ENCODE measurements around the gene NBPF6. TPM values are rescaled to one million over a fixed set of nuclear protein-coding genes. Genes with fewer than 3 reads are reported as not detected.

NBPF6 gene
- polyA plus RNA-seq, 1 of the 3 experiments (the other 2 are of a cell fraction): not detected

DNA sequence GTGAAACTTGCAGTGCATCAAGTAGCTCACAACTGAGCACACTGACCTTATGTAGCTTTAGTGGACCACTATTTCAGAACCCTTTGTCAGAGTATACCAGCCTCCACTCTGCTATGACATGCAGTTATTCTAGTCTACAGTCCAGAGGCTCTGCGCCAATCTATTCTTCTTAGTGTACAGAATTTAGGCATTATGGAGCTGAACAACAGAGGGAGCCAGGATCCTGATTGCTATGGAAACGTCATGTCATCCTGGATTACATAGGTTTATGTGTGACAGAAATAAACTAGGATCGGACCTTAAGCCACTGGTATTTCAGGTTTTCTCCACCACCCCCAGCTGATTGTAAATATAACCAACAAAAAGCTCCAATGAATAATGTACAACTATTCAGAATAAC, 61.6 kb downstream of the NBPF6 start:
- Histone ChIP-seq H3K9me2 (no peaks in the 10 kb centered on the region), H3K4me3 (ENCODE audit: low read depth in 2 of 2, low read length in 1 of 2) (no peak overlapping the region), H3K9me3 (no peaks in the 10 kb centered on the region), H4K20me1 (ENCODE audit: insufficient read depth) (no peaks in the 10 kb centered on the region), H3K27me3 (ENCODE audit: insufficient read depth) (no peaks in the 10 kb centered on the region), H3F3A (replicated peaks; ENCODE audit: insufficient read depth) (no peaks in the 10 kb centered on the region), H3K9ac (no peak overlapping the region), H3K36me3 (replicated peaks in 1 of 2; ENCODE audit: control insufficient read depth in 1 of 2, insufficient read depth in 2 of 2, low read length in 1 of 2) (no peaks in the 10 kb centered on the region), H2AFZ (ENCODE audit: low read depth) (no peak overlapping the region), H3K4me1 (ENCODE audit: control insufficient read depth in 1 of 2, insufficient read depth in 2 of 2, low read depth in 1 of 2, low read length in 1 of 2) (no peaks in the 10 kb centered on the region; a peak in 1 of 4 replicates), H3K79me2 (ENCODE audit: insufficient read depth) (no peaks in the 10 kb centered on the region), H3K27ac (ENCODE audit: low read depth in 2 of 2, low read length in 1 of 2) (no peak overlapping the region), H3K4me2 (no peak overlapping the region)
- TF ChIP-seq FOXJ3 (CRISPR knock-in tag; IDR thresholded peaks at IDR 0.05): no peak
- TF ChIP-seq GABPA (IDR thresholded peaks at IDR 0.05; ENCODE audit: low read depth): no peak
- TF ChIP-seq RXRA (IDR thresholded peaks at IDR 0.05; ENCODE audit: borderline replicate concordance, low read depth): no peak
- TF ChIP-seq RFX5 (IDR thresholded peaks at IDR 0.05; ENCODE audit: low read length): no peak
- TF ChIP-seq TAF1 (IDR thresholded peaks at IDR 0.05; ENCODE audit: borderline replicate concordance, low read depth, low read length): no peak
- TF ChIP-seq YY1 (IDR thresholded peaks at IDR 0.05; ENCODE audit: low read depth): no peak
- no peak for TF ChIP-seq NFIC (IDR thresholded peaks at IDR 0.05; ENCODE audit: borderline replicate concordance)
- TF ChIP-seq CHD2 (IDR thresholded peaks at IDR 0.05; ENCODE audit: low read length, partially characterized antibody): no peak
- TF ChIP-seq, protein P1, sequence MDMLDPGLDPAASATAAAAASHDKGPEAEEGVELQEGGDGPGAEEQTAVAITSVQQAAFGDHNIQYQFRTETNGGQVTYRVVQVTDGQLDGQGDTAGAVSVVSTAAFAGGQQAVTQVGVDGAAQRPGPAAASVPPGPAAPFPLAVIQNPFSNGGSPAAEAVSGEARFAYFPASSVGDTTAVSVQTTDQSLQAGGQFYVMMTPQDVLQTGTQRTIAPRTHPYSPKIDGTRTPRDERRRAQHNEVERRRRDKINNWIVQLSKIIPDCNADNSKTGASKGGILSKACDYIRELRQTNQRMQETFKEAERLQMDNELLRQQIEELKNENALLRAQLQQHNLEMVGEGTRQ (IDR thresholded peaks at IDR 0.05; ENCODE audit: borderline replicate concordance, low read depth, low read length): no peak
- TF ChIP-seq MXI1 (IDR thresholded peaks at IDR 0.05; ENCODE audit: low read depth, low read length): no peak
- TF ChIP-seq EZH2phosphoT487 (IDR thresholded peaks at IDR 0.05; ENCODE audit: borderline replicate concordance, low read depth): no peak
- TF ChIP-seq TEAD4 (IDR thresholded peaks at IDR 0.05; ENCODE audit: borderline replicate concordance, insufficient read depth): no peak
- TF ChIP-seq TCF12 (IDR thresholded peaks at IDR 0.05): no peak
- TF ChIP-seq NRF1 (IDR thresholded peaks at IDR 0.05; ENCODE audit: low read depth, low read length): no peak
- TF ChIP-seq, protein P2, sequence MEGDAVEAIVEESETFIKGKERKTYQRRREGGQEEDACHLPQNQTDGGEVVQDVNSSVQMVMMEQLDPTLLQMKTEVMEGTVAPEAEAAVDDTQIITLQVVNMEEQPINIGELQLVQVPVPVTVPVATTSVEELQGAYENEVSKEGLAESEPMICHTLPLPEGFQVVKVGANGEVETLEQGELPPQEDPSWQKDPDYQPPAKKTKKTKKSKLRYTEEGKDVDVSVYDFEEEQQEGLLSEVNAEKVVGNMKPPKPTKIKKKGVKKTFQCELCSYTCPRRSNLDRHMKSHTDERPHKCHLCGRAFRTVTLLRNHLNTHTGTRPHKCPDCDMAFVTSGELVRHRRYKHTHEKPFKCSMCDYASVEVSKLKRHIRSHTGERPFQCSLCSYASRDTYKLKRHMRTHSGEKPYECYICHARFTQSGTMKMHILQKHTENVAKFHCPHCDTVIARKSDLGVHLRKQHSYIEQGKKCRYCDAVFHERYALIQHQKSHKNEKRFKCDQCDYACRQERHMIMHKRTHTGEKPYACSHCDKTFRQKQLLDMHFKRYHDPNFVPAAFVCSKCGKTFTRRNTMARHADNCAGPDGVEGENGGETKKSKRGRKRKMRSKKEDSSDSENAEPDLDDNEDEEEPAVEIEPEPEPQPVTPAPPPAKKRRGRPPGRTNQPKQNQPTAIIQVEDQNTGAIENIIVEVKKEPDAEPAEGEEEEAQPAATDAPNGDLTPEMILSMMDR (IDR thresholded peaks at IDR 0.05): no peak
- TF ChIP-seq, protein P3, sequence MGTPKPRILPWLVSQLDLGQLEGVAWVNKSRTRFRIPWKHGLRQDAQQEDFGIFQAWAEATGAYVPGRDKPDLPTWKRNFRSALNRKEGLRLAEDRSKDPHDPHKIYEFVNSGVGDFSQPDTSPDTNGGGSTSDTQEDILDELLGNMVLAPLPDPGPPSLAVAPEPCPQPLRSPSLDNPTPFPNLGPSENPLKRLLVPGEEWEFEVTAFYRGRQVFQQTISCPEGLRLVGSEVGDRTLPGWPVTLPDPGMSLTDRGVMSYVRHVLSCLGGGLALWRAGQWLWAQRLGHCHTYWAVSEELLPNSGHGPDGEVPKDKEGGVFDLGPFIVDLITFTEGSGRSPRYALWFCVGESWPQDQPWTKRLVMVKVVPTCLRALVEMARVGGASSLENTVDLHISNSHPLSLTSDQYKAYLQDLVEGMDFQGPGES (IDR thresholded peaks at IDR 0.05; ENCODE audit: low read depth, low read length): no peak
- TF ChIP-seq, protein P4, sequence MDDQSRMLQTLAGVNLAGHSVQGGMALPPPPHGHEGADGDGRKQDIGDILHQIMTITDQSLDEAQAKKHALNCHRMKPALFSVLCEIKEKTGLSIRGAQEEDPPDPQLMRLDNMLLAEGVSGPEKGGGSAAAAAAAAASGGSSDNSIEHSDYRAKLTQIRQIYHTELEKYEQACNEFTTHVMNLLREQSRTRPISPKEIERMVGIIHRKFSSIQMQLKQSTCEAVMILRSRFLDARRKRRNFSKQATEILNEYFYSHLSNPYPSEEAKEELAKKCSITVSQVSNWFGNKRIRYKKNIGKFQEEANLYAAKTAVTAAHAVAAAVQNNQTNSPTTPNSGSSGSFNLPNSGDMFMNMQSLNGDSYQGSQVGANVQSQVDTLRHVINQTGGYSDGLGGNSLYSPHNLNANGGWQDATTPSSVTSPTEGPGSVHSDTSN (IDR thresholded peaks at IDR 0.05): no peak
- TF ChIP-seq RAD21 (IDR thresholded peaks at IDR 0.05; ENCODE audit: low read length): no peak
- TF ChIP-seq, protein P5, sequence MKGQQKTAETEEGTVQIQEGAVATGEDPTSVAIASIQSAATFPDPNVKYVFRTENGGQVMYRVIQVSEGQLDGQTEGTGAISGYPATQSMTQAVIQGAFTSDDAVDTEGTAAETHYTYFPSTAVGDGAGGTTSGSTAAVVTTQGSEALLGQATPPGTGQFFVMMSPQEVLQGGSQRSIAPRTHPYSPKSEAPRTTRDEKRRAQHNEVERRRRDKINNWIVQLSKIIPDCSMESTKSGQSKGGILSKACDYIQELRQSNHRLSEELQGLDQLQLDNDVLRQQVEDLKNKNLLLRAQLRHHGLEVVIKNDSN (IDR thresholded peaks at IDR 0.05; ENCODE audit: borderline replicate concordance, low read depth): no peak
- ChIA-PET CTCF (interaction anchor here (1.3 to 3.4 kb wide), 19 partner anchors 10 to 601 kb away, joined by 3 to 80 read pairs (median 9); partner anchors contain the start of genes EEIG2 and PRPF38B), POLR2A (interaction anchor here (0.9 kb wide), 1 partner anchor 181 kb away, joined by 3 read pairs; the partner anchor contains the start of gene PRPF38B)
- no peak for DNase-seq
- 45% methylated on average over 3 of the region's 3 CpGs for WGBS (ENCODE audit: low lambda C conversion rate)
